GM18502 (cell line): Measurements from ENCODE around the gene STRBP.
"Not testable (repeated sequence)": the region's sequence is repeated elsewhere in the genome, so short reads cannot be mapped to it uniquely, and the experiment has no call there.

ENCODE experiments used
- ATAC-seq: cut with Tn5 transposase; IDR thresholded peaks from one replicate; pipeline ENCODE4 v1.9.1; 2021; ENCODE audit warnings: mild to moderate bottlenecking; ENCODE audit not compliant: unreplicated experiment, poor library complexity

The STRBP gene

DNA sequence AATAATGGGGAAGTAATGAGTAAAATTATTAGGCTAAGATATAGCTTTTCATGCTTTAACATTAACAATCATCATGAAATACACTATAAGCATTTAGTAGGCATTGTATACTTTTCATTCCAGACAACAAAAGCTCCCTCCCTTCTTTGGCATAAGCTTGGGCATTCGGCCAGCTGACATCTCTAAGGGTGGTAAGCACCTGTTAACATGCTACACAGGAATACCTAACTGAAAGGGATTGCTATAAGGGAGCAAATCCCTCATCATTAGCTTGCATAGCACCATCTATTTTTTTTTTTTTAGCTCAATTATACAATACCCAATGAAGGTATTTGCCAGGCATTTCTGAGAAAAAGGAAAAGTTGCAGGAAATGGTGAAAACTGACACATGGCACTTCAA, 16.6 kb downstream of the STRBP start:
- ATAC-seq: no peak

GRCh38 chr9:123251324-123251723, 17.1 kb downstream of the STRBP start:
- ATAC-seq: no peak

GRCh38 chr9:123250504-123250903, 17.9 kb downstream of the STRBP start:
- ATAC-seq: no peak

DNA sequence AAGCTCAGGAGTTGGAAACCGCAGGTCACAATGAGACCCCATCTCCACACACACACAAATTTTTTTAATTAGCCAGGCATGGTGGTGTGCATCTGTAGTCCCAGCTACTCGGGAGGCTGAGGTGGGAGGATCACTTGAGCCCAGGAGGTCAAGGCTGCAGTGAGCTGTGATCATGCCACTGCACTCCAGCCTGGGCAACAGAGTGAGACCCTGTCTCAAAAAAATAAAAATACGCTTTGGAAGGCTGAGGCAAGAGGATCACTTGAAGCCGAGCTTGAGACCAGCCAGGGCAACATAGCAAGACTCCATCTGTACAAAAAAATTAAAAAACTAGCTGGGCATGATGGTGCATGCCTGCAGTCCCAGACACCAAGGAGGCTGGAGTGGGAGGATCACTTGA, 19.2 kb downstream of the STRBP start:
- not testable (repeated sequence) for ATAC-seq

DNA sequence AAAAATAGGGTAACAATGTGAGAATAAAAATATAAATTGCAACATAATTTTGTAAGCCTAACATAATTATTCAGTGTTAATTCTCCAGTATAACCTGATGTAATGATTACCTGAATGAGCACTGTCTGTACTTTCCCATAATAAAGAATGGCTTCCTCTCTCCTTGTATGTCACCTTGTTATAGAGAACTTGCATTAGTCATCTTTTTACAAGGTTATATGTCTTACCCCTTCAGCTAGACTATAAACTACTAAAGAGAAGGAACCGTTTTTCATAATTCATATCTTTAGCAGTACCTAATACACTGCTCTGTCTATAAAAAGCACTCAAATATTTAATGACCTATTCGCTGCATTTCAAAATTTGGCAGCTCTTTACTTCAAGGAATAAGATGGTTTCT, 19.8 kb downstream of the STRBP start:
- ATAC-seq: no peak

DNA sequence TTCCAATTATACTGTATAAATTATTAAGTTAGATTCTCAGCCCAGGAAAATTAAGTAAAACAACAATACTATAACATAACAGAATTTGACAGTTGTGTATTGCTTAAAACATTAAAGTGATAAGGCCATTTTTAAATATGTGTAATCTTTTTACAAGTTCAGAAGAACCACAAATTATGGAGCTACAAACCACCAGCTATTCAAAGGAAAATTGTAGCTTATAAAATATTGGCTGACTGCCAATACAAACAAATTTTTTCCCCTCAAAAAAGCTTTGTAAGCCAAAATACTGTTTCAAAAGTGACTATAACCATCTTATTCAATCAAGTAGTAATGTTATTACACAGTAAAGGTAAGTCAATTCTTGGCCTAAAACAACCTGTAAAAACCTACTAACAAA, 21.9 kb downstream of the STRBP start:
- ATAC-seq: no peak

GRCh38 chr9:123239726-123240125, 28.7 kb downstream of the STRBP start:
- ATAC-seq: no peak

GRCh38 chr9:123238365-123238764, 30.0 kb downstream of the STRBP start:
- ATAC-seq: peak; percentile 54

DNA sequence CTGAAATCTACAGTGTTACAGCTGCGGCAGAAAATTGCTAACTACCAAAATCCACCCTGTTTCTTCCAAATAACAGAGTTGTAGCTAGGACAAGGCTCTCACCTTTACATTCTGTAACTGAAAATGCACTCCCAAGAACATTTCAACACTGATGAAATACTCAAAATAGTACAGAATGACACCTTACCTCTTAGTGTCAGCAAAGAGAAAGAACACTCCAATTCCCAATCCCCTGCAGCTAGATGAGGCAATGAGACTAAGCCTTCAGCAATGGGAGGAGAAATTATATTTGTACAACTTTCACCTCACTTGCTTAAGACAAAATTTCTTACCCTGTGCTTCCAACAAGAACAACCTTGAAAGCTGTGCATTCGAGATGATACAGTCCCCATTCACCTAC, 31.2 kb downstream of the STRBP start:
- ATAC-seq: no peak

DNA sequence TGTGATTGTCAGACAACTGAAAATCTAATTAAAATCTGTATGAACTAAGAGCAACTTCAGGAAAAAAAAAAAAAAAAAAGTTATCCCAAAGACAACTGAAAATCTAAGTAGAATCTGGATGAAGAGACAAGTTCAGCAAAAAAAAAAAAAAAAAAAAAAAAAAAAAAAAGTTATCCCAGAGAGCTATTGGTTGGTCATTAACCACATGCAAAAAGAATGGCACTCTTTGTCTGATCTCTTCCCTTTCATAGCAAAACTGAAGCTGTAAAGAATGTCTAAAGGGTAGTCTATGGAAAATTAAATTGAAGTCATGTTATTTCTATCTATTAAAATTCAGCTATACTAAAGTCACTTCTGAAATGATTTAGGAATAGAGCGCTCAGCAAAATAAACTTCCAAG, 32.9 kb downstream of the STRBP start:
- ATAC-seq: no peak

DNA sequence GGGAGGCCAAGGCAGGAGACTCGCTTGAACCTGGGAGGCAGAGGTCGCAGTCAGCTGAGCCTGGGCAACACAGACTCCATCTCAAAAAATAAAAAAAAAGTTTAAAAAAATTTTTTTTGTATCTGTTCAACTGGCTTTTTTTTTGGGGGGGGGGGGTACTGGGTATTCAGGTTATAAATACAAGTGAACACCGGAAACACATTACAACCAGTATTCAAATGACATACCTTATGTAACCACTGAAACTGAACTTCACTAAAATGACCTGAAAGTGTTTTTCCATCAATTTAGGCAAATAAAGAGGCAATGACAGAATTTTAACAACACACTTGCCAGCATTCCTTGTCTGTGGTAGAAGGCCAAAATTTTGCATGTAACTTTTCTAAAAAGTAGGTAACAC, 33.5 kb downstream of the STRBP start:
- peak; percentile 61 for ATAC-seq

GRCh38 chr9:123232332-123232731, 36.1 kb downstream of the STRBP start:
- no peak for ATAC-seq

DNA sequence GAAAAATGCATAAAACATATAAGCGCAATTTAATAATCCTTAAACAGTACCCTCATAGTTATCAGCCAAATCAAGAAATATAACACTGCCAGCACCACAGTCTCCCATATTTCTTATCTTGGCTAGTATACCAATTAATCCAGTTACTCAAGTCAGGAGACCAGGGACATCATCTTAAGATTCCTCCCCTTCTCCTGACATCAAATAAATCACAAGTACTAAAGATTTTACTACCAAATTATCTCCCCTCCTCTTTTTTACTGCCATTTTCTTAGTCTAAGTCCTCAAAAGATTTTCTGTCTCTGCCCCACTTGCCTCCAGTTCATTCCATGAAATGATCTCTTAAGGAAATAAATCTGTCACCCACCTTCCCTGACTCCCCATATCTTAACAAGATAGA, 37.0 kb downstream of the STRBP start:
- ATAC-seq: no peak

GRCh38 chr9:123228967-123229366, 39.4 kb downstream of the STRBP start:
- ATAC-seq: no peak

DNA sequence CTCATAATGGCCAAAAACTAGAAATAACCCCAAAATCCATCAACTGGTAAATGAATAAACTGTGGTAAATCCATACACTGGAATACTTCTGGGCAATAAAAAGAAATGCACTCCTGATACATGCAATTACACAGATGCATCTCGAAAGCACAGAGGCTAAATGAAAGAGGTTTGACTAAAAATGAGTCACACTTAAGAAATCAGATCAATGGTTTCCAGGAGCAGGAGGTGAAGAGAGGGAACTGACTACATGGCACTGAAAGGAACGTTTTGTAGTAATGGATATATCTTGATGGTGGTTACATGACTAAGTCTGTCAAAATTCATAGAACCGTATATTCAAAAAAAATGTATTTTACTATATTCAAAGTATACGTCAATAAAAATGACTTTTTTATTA, 42.4 kb downstream of the STRBP start:
- ATAC-seq: no peak

DNA sequence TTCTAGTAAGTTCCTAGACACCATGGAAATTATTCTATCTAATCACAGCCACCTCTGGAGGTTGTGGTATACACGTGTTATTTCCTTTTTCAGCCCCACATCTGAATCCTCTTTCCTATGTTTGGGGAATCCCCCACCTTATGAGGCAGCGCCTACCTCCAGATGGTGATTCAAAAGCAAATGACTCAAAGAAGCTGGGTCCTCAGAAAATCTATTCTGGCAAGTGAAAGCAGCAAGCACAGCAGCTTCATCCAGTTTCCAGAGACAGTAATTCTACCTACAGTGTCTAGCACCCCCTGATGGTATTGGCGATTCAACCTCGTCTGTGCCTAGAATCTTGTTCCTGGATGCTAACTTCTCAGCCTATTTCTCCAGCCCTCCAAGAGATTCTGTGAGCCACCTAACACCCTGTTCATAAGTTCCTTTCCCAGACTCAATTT, 43.0 kb downstream of the STRBP start:
- peak; percentile 88 for ATAC-seq

- ATAC-seq: no peak
Measured at GRCh38 chr9:123220127-123220526, 48.3 kb downstream of the STRBP start.

DNA sequence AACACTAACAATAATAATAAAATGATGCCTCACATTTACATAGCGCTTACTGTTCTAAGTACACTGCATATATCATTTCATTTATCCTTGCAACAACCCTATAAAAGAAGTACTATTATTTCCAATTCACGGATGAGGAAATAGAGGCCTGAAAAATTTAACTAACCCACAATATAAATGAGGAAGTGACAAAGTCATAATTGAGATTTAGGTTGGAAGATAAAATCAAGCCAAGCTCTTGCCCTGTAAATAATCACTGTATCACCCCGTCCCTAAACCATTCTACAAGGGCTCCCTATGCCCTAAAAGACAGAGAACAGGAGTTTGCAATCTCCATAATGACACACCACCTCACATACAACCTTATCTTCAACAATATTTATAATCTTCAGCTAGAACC, 49.6 kb downstream of the STRBP start:
- ATAC-seq: no peak

DNA sequence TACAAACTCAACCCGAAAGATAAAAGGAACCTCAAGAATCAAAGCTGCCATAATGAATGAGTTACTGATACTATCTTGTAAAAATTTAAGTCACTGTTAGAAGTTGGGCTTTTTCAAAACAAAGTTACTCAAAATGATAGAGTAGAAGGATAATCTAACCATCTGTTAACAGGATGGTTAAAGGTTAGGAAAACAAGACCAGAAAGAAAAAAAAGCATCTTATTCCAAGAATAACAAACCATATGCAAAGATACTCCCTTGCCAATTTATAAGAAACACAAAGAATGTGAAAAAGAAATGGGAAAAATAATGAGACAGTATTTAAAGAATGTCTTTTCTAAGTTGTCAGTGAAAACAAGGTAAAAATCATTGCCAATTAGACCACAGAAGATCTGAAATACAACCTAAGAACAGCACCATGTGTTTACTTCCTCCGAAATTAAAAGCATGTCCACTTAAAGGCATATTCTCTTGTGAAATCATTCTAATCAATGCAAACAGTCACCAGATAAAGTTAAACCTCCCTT, 51.2 kb downstream of the STRBP start:
- ATAC-seq: no peak

- no peak for ATAC-seq
Measured at GRCh38 chr9:123216251-123216797, 52.1 kb downstream of the STRBP start.

GRCh38 chr9:123211081-123211480, 57.3 kb downstream of the STRBP start:
- no peak for ATAC-seq

DNA sequence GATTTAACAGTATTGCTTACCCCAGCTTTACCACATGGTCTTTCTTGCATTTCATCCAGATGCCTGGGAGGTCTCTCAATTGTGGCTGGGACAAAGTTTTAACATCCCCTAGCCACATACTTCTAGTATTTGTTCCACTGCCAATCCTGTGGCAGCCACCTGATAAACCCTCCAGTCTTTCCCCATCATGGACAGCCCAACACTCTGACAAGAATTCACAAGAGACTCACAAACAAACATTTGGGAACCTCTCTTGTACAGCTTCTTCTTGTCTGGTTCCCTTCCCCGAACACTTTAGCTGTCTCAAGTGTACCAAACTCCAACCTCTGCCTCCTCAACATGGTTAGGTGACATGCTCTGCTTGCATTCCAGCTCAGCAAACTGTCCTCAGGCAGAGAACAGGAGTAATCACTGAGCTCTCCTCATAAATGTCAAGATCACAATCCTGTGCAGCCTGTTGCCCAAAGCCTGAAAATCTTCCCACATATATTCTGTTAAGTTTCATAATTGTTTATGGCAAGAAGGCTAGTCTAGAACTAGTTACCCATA, 59.7 kb downstream of the STRBP start:
- no peak for ATAC-seq
